Muscle layer of colon (tissue), 2 donors: ENCODE data around the gene BACE2.
"Not testable (repeated sequence)": the region's sequence is repeated elsewhere in the genome, so short reads cannot be mapped to it uniquely, and the experiment has no call there.

Experiments
- H3K27ac ChIP-seq: one replicate; pipeline ENCODE4 v1.7.0; 2013; ENCODE audit warnings: low read depth, mild to moderate bottlenecking, low read length, moderate library complexity
- H3K27me3 ChIP-seq, 2 donors: one replicate each; pipeline ENCODE4 v1.7.0; 2013; ENCODE audit warnings: low read length in 2 of 2, mild to moderate bottlenecking in 2 of 2; ENCODE audit not compliant: insufficient read depth in 2 of 2, control insufficient read depth in 1 of 2
- H3K36me3 ChIP-seq: one replicate; pipeline ENCODE4 v1.7.0; 2013; ENCODE audit warnings: mild to moderate bottlenecking, low read length; ENCODE audit not compliant: insufficient read depth
- H3K4me1 ChIP-seq: one replicate; pipeline ENCODE4 v1.7.0; 2013; ENCODE audit warnings: mild to moderate bottlenecking, low read length; ENCODE audit not compliant: insufficient read depth
- H3K4me3 ChIP-seq, 2 donors: one replicate each; pipeline ENCODE4 v1.7.0; 2013; ENCODE audit warnings: low read length in 2 of 2, low read depth in 1 of 2, mild to moderate bottlenecking in 1 of 2, moderate library complexity in 1 of 2
- H3K9ac ChIP-seq: one replicate; pipeline ENCODE4 v1.7.0; 2013; ENCODE audit warnings: low read length
- H3K9me3 ChIP-seq: one replicate; pipeline ENCODE4 v1.7.0; 2013; ENCODE audit warnings: mild to moderate bottlenecking, low read length
- donor health status: abdominal sarcoma.
- donor health status: Adenocarcinoma of cecum.

BACE2 gene

DNA sequence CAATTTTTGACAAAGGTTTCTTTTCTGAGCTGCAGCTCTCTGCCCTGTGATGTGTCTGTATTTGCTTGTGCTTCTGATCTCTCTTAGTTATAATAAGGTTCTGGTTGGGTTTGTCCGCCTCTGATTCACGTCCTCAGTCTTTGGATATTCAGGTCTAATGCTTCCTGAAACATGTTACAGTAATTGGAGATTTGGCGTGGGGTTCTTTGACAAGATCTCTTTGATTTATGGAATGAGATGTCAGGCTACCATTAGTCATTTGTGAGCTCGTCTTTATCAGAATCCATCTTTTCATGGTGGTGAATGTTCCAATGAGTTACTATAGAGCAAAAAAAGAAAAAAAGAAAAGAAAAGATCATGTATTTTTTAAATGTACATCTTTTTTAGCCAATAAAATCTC, 62.5 kb downstream of the BACE2 start:
- Histone ChIP-seq H3K9me3 (no peaks in the 10 kb centered on the region), H3K4me3 (no peak overlapping the region), H3K4me1 (no peaks in the 10 kb centered on the region), H3K27me3 (no peaks in the 10 kb centered on the region), H3K9ac (no peak overlapping the region), H3K27ac (no peak overlapping the region), H3K36me3 (peaks cover 21% of the 10 kb centered on the region)

- H3K36me3 ChIP-seq = peaks cover 21% of the 10 kb centered on the region
- H3K27ac ChIP-seq = no peak overlapping the region
- H3K9me3 ChIP-seq = no peaks in the 10 kb centered on the region
- no peak overlapping the region for H3K9ac ChIP-seq
- H3K27me3 ChIP-seq = no peaks in the 10 kb centered on the region
- no peaks in the 10 kb centered on the region for H3K4me1 ChIP-seq
- H3K4me3 ChIP-seq = no peak overlapping the region
Measured at GRCh38 chr21:41231060-41231459, 63.1 kb downstream of the BACE2 start.

DNA sequence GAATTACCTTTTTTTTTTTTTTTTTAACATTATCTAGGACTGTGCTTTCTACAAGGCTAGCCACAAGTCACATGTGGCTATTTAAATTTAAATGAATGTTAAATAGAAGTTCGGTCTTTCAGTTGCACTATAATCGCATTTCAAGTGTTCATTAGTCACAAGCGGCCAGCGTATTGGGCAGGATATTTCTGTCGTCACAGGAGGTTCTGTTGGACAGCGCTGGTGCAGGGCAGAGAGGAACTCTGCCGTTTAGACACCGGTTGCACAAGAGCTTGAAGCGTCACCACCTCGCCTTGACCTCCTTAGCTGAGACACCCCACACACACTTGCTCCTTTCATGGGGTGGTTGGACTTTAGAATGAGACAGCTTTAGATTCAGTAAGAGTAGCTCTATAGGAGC, 64.1 kb downstream of the BACE2 start:
- no peak overlapping the region for H3K4me3 ChIP-seq
- no peak overlapping the region for H3K27ac ChIP-seq
- H3K36me3 ChIP-seq = peaks cover 21% of the 10 kb centered on the region

DNA sequence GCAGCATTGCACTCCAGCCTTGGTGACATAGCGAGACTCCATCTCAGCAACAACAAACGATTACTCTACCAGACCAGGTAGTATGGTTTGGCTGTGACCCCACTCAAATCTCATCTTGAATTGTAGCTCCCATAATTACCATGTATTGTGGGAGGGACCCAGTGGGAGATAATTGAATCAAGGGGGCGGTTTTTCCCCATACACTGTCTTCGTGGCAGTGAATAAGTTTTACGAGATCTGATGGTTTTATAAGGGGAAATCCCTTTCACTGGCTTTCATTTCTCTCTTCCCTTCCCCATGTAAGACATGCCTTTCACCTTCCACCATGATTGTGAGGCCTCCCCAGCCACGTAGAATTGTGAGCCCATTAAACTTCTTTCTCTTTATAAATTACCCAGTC, 66.0 kb downstream of the BACE2 start:
- peaks cover 15% of the 10 kb centered on the region for H3K36me3 ChIP-seq
- H3K27me3 ChIP-seq = no peaks in the 10 kb centered on the region
- H3K4me3 ChIP-seq = no peak overlapping the region
- no peaks in the 10 kb centered on the region for H3K9me3 ChIP-seq
- no peaks in the 10 kb centered on the region for H3K4me1 ChIP-seq
- H3K9ac ChIP-seq = no peak overlapping the region
- H3K27ac ChIP-seq = no peak overlapping the region

More for the DNA sequence above, 64.1 kb downstream of the BACE2 start:
- no peaks in the 10 kb centered on the region for H3K27me3 ChIP-seq
- H3K9me3 ChIP-seq = no peaks in the 10 kb centered on the region
- no peak overlapping the region for H3K9ac ChIP-seq
- no peaks in the 10 kb centered on the region for H3K4me1 ChIP-seq

DNA sequence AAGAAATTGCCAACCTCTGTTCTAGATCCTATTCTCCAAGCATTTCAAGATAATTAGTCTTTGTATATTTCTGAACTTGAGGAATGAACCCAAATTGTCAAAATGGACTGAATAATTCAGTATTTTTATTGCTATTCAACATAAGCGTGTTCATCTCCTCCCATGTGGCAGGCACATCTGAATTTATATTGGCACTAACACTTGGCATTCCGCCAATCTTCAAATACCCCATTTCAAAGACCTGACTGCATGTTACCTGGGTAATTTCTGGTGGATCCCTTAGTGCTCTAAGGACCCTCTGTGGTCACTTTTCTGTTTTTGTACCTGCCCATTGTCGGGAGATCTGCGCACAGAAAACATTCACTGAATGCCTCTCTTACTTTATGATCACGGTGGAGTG, 66.6 kb downstream of the BACE2 start:
- H3K27ac ChIP-seq = no peak overlapping the region
- H3K4me1 ChIP-seq = no peaks in the 10 kb centered on the region

GRCh38 chr21:41235201-41235600, 67.2 kb downstream of the BACE2 start:
- Histone ChIP-seq H3K9ac (no peak overlapping the region), H3K27me3 (no peaks in the 10 kb centered on the region), H3K4me3 (no peak overlapping the region), H3K4me1 (no peaks in the 10 kb centered on the region), H3K9me3 (no peaks in the 10 kb centered on the region), H3K27ac (no peak overlapping the region), H3K36me3 (peaks cover 16% of the 10 kb centered on the region)

More for the DNA sequence above, 66.6 kb downstream of the BACE2 start:
- no peaks in the 10 kb centered on the region for H3K9me3 ChIP-seq
- H3K9ac ChIP-seq = no peak overlapping the region
- H3K36me3 ChIP-seq = peaks cover 11% of the 10 kb centered on the region
- no peak overlapping the region for H3K4me3 ChIP-seq
- no peaks in the 10 kb centered on the region for H3K27me3 ChIP-seq

GRCh38 chr21:41236352-41236973, 68.5 kb downstream of the BACE2 start:
- Histone ChIP-seq H3K36me3 (peaks cover 23% of the 10 kb centered on the region), H3K27ac (no peak overlapping the region), H3K9me3 (no peaks in the 10 kb centered on the region), H3K4me1 (no peaks in the 10 kb centered on the region), H3K27me3 (no peaks in the 10 kb centered on the region), H3K4me3 (no peak overlapping the region), H3K9ac (no peak overlapping the region)

DNA sequence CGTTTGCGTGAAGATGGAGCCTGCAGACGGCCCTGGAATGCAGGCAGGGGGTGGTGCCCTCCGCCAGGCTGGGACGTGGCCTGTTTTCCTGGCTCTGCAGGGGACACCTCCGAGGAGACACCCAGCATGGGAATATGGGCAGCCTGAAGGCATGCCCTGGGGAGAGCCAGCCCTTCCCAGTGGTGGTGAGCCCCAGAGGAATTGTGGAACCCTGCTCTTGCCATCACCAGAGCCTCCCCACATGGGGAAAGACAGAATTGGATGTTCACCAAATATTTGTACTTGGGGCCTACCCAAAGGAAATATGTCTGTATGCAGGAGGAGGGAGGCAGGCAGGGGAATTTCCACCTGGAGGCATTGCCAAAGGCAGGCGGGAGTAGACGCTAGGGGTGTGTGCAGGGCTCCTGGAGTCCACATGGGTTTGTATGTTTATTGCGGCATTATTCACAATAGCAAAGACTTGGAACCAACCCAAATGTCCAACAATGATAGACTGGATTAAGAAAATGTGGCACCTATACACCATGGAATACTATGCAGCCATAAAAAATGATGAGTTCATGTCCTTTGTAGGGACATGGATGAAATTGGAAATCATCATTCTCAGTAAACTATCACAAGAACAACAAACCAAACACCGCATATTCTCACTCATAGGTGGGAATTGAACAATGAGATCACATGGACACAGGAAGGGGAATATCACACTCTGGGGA, 70.3 kb downstream of the BACE2 start:
- peaks cover 27% of the 10 kb centered on the region for H3K36me3 ChIP-seq
- not testable (repeated sequence) for H3K4me1 ChIP-seq, H3K9me3 ChIP-seq, H3K4me3 ChIP-seq, H3K27ac ChIP-seq, H3K9ac ChIP-seq, H3K27me3 ChIP-seq

- Histone ChIP-seq H3K27me3 (no peaks in the 10 kb centered on the region), H3K4me3 (no peak overlapping the region), H3K27ac (no peak overlapping the region), H3K9ac (no peak overlapping the region), H3K36me3 (peaks cover 34% of the 10 kb centered on the region), H3K9me3 (no peaks in the 10 kb centered on the region), H3K4me1 (no peaks in the 10 kb centered on the region)
Measured at GRCh38 chr21:41240040-41240439, 72.1 kb downstream of the BACE2 start.

DNA sequence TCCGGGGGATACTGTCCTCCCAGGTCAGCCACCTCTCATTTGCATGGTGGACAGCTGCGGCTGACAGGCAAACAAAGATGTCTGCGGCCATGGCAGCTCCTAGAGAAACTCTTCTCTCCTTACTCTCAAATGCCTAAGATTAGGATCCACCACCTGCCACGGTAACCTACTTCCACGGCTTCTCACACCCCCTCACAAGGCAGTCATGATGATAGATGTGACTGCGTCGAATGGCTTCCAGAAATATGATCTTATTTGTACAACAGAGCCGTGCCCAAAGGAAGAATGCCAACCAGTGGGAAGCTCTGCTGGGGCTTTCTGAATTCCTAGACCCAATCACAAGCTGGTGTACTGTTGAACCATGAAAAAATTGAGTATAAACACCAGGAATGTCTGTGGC, 73.4 kb downstream of the BACE2 start:
- Histone ChIP-seq H3K4me3 (no peak overlapping the region), H3K9ac (no peak overlapping the region), H3K9me3 (no peaks in the 10 kb centered on the region), H3K27ac (no peak overlapping the region), H3K36me3 (peaks cover 42% of the 10 kb centered on the region), H3K27me3 (no peaks in the 10 kb centered on the region), H3K4me1 (no peaks in the 10 kb centered on the region)

- no peaks in the 10 kb centered on the region for H3K27me3 ChIP-seq
- H3K4me1 ChIP-seq = no peaks in the 10 kb centered on the region
- no peaks in the 10 kb centered on the region for H3K9me3 ChIP-seq
- H3K9ac ChIP-seq = no peak overlapping the region
- no peak overlapping the region for H3K4me3 ChIP-seq
- peaks cover 42% of the 10 kb centered on the region for H3K36me3 ChIP-seq
- H3K27ac ChIP-seq = no peak overlapping the region
Measured at GRCh38 chr21:41242238-41242829, 74.4 kb downstream of the BACE2 start.
